ENCODE results near the gene ANKRD11. TPM values are rescaled to one million over a fixed set of nuclear protein-coding genes. Genes with fewer than 3 reads are reported as not detected.
A peak's percentile ranks its signal among the peaks of the same experiment; 100 is the strongest.

The ANKRD11 gene
- total RNA-seq, 8 experiments from 2014 or later = 22.6 to 148 (median 52.5) TPM

DNA sequence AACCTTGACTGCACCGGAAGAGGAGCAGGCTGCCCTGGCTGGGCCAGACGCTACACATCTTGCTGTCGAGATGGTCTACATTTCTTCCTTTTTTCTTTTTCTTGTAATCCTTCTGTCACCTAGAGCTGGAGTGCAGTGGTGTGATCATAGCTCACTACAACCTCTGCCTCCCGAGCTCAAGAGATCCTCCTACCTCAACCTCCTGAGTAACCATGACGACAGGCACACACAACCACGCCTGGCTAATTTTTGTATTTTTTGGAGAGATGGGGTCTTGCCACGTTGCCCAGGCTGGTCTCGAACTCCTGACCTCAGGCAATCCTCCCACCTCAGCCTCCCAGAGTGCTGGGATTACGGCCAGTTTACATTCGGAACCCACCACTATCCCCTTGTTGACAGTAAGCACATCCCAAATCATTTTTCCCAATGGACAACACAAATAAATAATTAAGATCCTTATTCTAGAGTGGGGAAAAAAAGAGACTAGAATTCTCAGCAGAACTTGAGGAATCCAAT, 79.0 kb downstream of the ANKRD11 start:
- ATAC-seq (replicated peaks in 6 of 8) = no peak
- no peak overlapping the region for H3K27ac ChIP-seq
- in situ Hi-C loops (cut with MboI; ENCODE audit: low pct_unique_long_range_greater_than_20kb in 2 of 9, low sequenced_read_pairs in 9 of 9, unreplicated experiment in 9 of 9) = no loop called here
- WGBS, 10 experiments = 72 to 100% (median 91%) methylated on average over 3 to 7 of the region's 10 CpGs; no CpG with 5 or more reads in 7 of the 10 experiments
- H3K4me3 ChIP-seq = no peak overlapping the region
- H3K4me1 ChIP-seq (replicated peaks in 1 of 2) = peaks cover 29 to 31% of the 10 kb centered on the region in 2 donors

DNA sequence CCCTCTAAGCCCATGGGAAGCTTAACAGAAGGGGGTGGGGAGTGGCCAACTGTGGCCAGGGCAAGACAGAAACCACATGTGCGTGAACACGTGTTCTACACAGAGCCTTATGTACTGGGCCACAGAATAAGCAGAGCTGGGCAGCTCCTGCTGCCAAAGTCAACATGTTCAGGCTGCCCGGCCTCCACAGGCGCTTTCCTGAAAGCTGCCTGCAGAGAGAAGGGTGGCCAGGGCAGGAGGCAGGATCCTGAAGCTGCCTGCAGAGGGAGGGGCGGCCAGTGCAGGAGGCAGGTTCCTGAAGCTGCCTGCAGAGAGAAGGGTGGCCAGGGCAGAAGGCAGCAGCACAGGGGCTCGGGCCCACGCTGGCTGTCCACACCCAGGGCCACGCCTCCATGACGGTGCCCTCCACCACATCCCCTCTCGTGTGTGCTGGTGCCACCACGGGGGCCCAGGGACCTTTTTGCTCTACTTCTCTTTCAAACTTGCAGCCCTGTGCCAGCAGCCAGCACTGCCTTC, 79.5 kb downstream of the ANKRD11 start:
- peaks cover 28 to 30% of the 10 kb centered on the region in 2 donors for H3K4me1 ChIP-seq (replicated peaks in 1 of 2)
- 9 to 84% (median 81%) methylated on average over 1 to 7 of the region's 11 CpGs; no CpG with 5 or more reads in 6 of the 10 experiments for WGBS, 10 experiments
- in situ Hi-C loops (cut with MboI; ENCODE audit: low pct_unique_long_range_greater_than_20kb in 2 of 9, low sequenced_read_pairs in 9 of 9, unreplicated experiment in 9 of 9) = no loop called here
- peak; percentile 43 to 98 (median 72) for ATAC-seq (replicated peaks in 6 of 8)
- no peak overlapping the region for H3K4me3 ChIP-seq
- H3K27ac ChIP-seq = no peak overlapping the region

DNA sequence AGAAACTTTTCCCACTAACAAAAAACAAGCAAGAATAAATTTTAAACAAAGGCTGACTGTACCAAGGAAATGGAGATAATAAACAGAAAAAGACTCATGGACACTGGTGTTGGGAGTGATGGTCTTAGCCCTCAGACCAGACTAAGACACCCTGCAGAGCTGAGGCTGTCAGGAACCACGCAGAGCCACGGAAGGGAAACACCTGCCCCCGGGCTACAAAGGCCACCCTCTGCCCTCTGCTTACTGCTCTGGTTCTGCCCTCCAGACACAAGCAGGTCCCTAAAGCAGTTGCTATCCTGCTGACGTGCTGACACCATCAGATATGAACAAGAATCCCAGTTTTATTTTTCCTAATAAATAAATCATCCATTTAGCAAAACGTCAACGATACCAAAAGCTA, 80.0 kb downstream of the ANKRD11 start:
- ATAC-seq (replicated peaks in 6 of 8) = no peak
- in situ Hi-C loops (cut with MboI; ENCODE audit: low pct_unique_long_range_greater_than_20kb in 2 of 9, low sequenced_read_pairs in 9 of 9, unreplicated experiment in 9 of 9) = no loop called here

DNA sequence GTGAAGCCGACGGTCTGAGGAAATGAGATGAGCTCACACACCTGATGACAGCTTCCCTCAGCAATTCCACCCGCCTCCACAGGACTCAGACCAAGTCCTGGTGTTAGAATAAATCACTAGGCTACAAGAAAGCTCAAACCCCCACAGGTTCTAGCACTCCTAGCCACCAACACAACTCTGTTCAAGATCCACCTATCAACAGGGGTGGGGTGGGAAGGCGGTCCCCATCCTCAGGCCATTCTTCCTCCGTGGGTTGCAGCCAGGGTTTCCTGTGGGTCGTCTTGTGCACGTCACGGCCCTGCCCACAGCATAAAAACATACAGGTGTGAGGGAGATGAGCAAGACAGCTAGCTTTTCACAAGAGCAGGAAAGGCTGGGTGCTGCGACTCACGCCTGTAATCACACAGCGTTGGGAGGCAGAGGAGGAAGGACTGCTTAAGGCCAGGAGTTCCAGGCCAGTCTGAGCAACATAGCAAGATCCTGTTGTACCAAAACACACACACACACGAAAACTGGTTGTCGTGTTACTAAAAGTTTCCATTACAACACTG, 81.1 kb downstream of the ANKRD11 start:
- 37 to 100% (median 80%) methylated on average over 1 to 8 of the region's 13 CpGs; no CpG with 5 or more reads in 3 of the 10 experiments for WGBS, 10 experiments
- no peak overlapping the region for H3K4me3 ChIP-seq
- peak in 3 of 8 experiments; percentile 2 to 44 (median 26) for ATAC-seq (replicated peaks in 6 of 8)
- in situ Hi-C loops (cut with MboI; ENCODE audit: low pct_unique_long_range_greater_than_20kb in 2 of 9, low sequenced_read_pairs in 9 of 9, unreplicated experiment in 9 of 9) = no loop called here
- H3K27ac ChIP-seq = no peak overlapping the region
- peaks cover 22 to 31% of the 10 kb centered on the region in 2 donors for H3K4me1 ChIP-seq (replicated peaks in 1 of 2)

More for the DNA sequence above, 80.0 kb downstream of the ANKRD11 start:
- H3K4me1 ChIP-seq (replicated peaks in 1 of 2) = peaks cover 26 to 28% of the 10 kb centered on the region in 2 donors
- H3K4me3 ChIP-seq = no peak overlapping the region
- no peak overlapping the region for H3K27ac ChIP-seq
- 28 to 100% (median 88%) methylated on average over 1 to 5 of the region's 6 CpGs; no CpG with 5 or more reads in 3 of the 10 experiments for WGBS, 10 experiments

DNA sequence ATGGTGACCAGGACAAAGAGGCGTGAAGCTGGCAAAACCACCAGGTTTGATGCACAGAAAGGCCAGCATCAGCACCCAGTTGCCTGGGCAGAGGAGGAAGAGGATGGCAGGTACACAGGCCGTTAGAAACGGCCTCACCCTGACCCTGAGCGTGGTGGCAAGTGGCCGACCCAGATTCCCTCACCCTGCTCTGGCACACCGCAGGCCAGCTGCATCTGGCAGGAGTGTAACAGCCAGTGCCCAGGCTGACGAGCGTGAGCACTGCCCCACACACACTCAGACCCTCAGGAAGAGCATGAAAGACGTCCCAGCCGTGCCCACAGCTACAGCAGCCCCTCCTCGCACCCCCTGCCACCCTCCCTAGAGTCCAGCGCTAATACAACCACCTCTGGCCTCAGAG, 82.0 kb downstream of the ANKRD11 start:
- peak in 1 of 8 experiments; percentile 7 for ATAC-seq (replicated peaks in 6 of 8)
- WGBS, 10 experiments = 27 to 80% (median 80%) methylated on average over 1 to 3 of the region's 12 CpGs; no CpG with 5 or more reads in 6 of the 10 experiments
- in situ Hi-C loops (cut with MboI; ENCODE audit: low pct_unique_long_range_greater_than_20kb in 2 of 9, low sequenced_read_pairs in 9 of 9, unreplicated experiment in 9 of 9) = no loop called here
- no peak overlapping the region for H3K27ac ChIP-seq
- no peak overlapping the region for H3K4me3 ChIP-seq
- peaks cover 16 to 32% of the 10 kb centered on the region in 2 donors for H3K4me1 ChIP-seq (replicated peaks in 1 of 2)

DNA sequence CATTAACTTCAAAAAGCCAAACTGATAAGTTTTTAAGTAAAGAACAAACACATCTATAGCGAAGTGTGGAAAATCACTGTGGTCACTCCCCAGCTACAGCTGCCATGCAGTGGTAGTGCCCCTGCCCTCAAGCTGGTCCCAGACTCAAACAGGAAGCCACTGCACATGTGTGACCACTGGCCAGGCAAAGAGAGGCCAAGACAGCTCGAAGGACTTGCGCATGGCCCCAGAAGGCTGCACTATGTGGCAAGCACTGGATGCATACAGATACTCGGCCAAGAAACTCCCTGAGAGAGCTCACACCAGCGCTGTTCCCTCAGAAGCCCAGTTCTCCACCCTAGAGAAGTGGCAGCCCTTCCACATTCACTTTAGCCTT, 82.4 kb downstream of the ANKRD11 start:
- in situ Hi-C loops (cut with MboI; ENCODE audit: low pct_unique_long_range_greater_than_20kb in 2 of 9, low sequenced_read_pairs in 9 of 9, unreplicated experiment in 9 of 9) = no loop called here
- Histone ChIP-seq H3K4me3 (no peak overlapping the region), H3K27ac (no peak overlapping the region), H3K4me1 (replicated peaks in 1 of 2) (peaks cover 15 to 34% of the 10 kb centered on the region in 2 donors)
- ATAC-seq (replicated peaks in 6 of 8) = peak in 3 of 8 experiments; percentile 16 to 60 (median 60)
- 50 to 100% (median 81%) methylated on average over 1 to 3 of the region's 5 CpGs; no CpG with 5 or more reads in 3 of the 10 experiments for WGBS, 10 experiments

DNA sequence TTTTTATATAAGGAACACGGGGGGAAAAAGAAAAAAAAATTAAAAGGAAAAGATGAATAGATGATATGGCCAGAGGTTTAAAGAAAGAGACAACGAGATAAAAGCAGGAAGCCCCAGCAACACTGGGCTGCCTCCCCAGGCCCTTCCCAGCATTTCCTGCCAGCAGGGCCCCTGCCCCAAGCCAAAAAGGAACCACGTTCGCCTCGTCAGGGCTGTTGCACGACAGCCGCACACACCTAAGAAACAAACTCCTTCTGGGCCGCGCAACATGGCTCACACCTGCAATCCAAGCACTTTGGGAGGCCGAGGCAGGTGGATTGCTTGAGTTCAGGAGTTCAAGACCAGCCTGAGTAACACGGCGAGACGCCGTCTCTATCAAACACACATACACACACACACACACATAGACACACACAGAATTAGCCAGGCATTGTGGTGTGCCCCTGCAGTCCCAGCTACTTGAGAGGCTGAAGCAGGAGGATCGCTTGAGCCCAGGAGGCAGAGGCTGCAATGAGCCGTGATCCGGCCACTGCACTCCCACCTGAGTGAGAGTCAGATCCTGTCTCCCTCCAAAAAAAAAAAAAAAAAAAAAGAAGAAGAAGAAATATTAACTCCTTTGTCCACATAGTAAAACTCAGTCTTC, 83.0 kb downstream of the ANKRD11 start:
- in situ Hi-C loops (cut with MboI; ENCODE audit: low pct_unique_long_range_greater_than_20kb in 2 of 9, low sequenced_read_pairs in 9 of 9, unreplicated experiment in 9 of 9) = no loop called here
- Histone ChIP-seq H3K4me3 (no peak overlapping the region), H3K27ac (no peak overlapping the region), H3K4me1 (replicated peaks in 1 of 2) (peaks cover 12 to 34% of the 10 kb centered on the region in 2 donors)
- ATAC-seq (replicated peaks in 6 of 8) = no peak
- WGBS, 10 experiments = 61 to 100% (median 75%) methylated on average over 1 to 7 of the region's 17 CpGs; no CpG with 5 or more reads in 1 of the 10 experiments

DNA sequence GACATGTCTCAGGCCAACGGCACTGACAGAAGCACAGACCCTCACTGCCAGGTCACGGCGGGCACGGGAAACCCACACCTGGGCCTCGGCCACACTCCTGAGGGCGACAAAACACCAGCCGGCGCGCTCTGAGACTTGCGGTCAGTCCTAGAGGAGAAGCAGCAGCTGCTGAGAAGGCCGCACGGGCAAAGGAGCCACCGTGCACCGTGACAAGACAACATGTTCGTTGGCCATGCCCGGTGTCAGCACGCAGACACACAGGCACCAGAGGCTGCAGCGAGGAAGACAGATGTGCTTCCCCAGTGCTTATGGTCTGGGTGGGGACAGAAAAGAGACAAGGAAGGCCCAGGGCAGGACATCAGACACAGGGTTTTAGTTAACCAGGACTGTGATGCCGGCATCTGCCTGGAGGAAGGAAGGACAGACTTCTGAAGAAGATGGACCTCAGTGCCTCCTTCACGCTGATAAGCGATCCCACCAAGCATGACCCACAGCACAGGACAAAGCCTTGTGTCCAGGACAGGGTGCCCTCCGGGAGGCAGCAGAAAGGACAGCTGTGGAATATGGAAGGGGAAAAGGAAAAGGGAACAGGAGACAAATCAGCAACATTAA, 84.0 kb downstream of the ANKRD11 start:
- ATAC-seq (replicated peaks in 6 of 8) = peak in 2 of 8 experiments; percentile 25 to 27
- no peak overlapping the region for H3K27ac ChIP-seq
- in situ Hi-C loops (cut with MboI; ENCODE audit: low pct_unique_long_range_greater_than_20kb in 2 of 9, low sequenced_read_pairs in 9 of 9, unreplicated experiment in 9 of 9) = no loop called here
- 15 to 95% (median 83%) methylated on average over 1 to 8 of the region's 22 CpGs; no CpG with 5 or more reads in 3 of the 10 experiments for WGBS, 10 experiments
- no peak overlapping the region for H3K4me3 ChIP-seq
- H3K4me1 ChIP-seq (replicated peaks in 1 of 2) = peaks cover 16 to 39% of the 10 kb centered on the region in 2 donors

DNA sequence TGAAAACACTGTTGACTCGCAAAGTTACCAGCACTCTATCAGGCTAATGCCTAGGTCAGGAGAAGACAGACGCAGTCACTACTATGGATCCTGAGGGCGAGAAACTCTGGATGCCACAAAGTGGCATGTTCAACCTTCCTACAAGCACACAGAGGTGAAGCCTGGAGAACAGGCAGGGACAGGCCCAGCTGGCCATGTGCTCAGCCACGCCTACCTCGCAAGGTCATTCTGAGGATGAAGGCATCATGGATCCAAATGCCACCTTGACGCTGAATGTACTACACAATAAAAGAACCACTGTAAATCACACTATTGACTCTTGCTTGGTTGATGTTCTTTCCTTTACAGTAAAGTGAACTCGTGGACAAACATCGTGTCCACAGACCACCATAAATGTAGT, 85.8 kb downstream of the ANKRD11 start:
- WGBS, 10 experiments = 83 to 100% (median 96%) methylated on average over 1 to 7 of the region's 8 CpGs; no CpG with 5 or more reads in 1 of the 10 experiments
- Histone ChIP-seq H3K4me1 (replicated peaks in 1 of 2) (peaks cover 25 to 35% of the 10 kb centered on the region in 2 donors), H3K4me3 (no peak overlapping the region), H3K27ac (no peak overlapping the region)
- in situ Hi-C loops (cut with MboI; ENCODE audit: low pct_unique_long_range_greater_than_20kb in 2 of 9, low sequenced_read_pairs in 9 of 9, unreplicated experiment in 9 of 9) = no loop called here
- no peak for ATAC-seq (replicated peaks in 6 of 8)

DNA sequence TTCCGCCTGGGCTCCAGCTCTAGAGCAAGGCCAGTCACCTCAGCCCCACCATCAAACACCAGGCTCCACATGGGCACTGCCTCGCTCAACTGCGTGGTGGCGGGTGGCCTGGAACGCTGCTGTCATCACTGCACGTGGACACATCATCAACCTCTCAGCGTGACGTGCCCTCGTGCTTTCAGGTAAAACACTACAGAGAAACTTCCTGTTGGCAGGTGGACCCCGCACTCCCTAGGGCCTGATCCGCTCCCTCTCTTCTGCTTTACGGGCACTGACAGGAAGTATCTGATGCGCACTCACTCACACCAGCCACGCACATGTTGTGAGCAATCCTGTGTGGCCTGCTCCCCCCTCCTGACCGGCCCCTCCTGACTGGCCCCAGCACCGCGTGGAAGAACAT, 87.4 kb downstream of the ANKRD11 start:
- in situ Hi-C loops (cut with MboI; ENCODE audit: low pct_unique_long_range_greater_than_20kb in 2 of 9, low sequenced_read_pairs in 9 of 9, unreplicated experiment in 9 of 9) = no loop called here
- peaks cover 28 to 32% of the 10 kb centered on the region in 2 donors for H3K4me1 ChIP-seq (replicated peaks in 1 of 2)
- ATAC-seq (replicated peaks in 6 of 8) = no peak
- H3K4me3 ChIP-seq = no peak overlapping the region
- peak overlapping the region in 1 of 2 donors; percentile 5 for H3K27ac ChIP-seq
- 67 to 90% (median 80%) methylated on average over 2 of the region's 17 CpGs; no CpG with 5 or more reads in 7 of the 10 experiments for WGBS, 10 experiments

DNA sequence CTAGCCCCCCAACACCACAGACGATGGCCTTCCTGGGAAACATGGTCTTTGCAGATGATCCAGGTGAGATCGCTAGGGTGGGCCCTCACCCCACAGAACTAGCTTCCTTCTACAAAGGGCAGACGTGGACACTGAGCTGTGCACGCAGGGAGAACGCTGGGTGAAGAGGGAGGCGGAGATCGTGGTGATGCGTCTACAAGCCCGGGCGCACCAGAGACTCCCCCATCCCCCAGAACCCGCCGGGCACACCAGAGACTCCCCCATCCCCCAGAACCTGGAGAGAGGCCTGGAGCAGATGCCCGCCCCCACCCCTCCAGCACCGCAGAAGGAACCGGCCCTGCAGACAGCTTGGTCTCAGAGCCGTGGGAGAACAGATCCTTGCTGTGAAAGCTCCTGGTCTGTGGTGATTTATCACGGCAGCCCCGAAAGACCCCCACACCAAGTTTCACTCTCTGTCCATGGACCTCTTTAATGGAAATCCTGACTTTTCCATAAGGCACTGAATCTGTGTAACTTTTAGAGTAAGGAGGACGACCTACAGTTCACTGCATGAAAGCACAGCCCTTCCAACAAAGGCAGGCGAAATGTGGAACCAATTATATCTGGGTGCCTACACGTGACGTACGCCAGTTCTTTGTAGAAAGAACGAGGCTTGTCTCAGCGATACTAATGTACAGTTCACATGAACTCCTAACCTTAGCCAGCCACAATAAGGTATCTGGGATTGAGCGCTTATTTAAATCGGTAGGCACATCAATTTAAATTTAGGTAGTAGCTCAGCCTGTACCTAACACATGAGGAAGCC, 88.5 kb downstream of the ANKRD11 start:
- in situ Hi-C loops (cut with MboI; ENCODE audit: low pct_unique_long_range_greater_than_20kb in 2 of 9, low sequenced_read_pairs in 9 of 9, unreplicated experiment in 9 of 9) = no loop called here
- Histone ChIP-seq H3K4me1 (replicated peaks in 1 of 2) (peaks cover 28 to 32% of the 10 kb centered on the region in 2 donors), H3K27ac (no peak overlapping the region), H3K4me3 (no peak overlapping the region)
- peak in 7 of 8 experiments; percentile 14 to 41 (median 36) for ATAC-seq (replicated peaks in 6 of 8)
- WGBS, 10 experiments = 10 to 78% (median 52%) methylated on average over 1 to 11 of the region's 27 CpGs

DNA sequence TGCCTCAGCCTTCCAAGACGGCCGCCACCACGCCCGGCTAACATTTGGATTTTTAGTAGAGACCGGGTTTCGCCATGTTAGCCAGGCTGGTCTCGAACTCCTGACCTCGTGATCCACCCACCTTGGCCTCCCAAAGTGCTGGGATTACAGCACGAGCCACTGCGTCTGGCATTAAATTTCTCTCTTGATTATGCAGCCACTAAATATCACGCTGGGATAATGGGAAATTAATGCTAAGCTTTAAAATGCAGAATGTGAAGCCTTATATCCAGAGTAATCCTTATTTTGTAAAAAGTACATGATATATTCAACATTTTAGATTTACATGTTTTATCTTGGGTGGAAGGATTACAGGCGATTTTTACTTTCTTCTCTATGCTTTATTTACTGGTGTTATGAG, 89.2 kb downstream of the ANKRD11 start:
- 40 to 100% (median 80%) methylated on average over 1 to 11 of the region's 12 CpGs; no CpG with 5 or more reads in 2 of the 10 experiments for WGBS, 10 experiments
- peak in 1 of 8 experiments; percentile 19 for ATAC-seq (replicated peaks in 6 of 8)
- H3K4me3 ChIP-seq = no peak overlapping the region
- H3K4me1 ChIP-seq (replicated peaks in 1 of 2) = peaks cover 28 to 32% of the 10 kb centered on the region in 2 donors
- in situ Hi-C loops (cut with MboI; ENCODE audit: low pct_unique_long_range_greater_than_20kb in 2 of 9, low sequenced_read_pairs in 9 of 9, unreplicated experiment in 9 of 9) = no loop called here
- no peak overlapping the region for H3K27ac ChIP-seq

Data from motor neuron (in vitro differentiated cells).